HepG2 (cell line): ENCODE results near the gene PLEKHN1. TPM values are rescaled to one million over a fixed set of nuclear protein-coding genes. Genes with fewer than 3 reads are reported as not detected.

Source experiments
- AKAP8 ChIP-seq: sonication (generic); formaldehyde crosslinking; IDR thresholded peaks from 2 replicates; pipeline ENCODE4 v1.5.1; 2020; ENCODE audit warnings: mild to moderate bottlenecking, missing genetic modification reagents
- ARHGAP35 ChIP-seq: sonication (generic); formaldehyde crosslinking; IDR thresholded peaks from 2 replicates; pipeline ENCODE4 v1.9.0; 2022; ENCODE audit warnings: mild to moderate bottlenecking, inconsistent platforms, moderate library complexity, missing genetic modification reagents, borderline replicate concordance
- ATRX ChIP-seq: sonication (generic); formaldehyde crosslinking; IDR thresholded peaks from 2 replicates; pipeline ENCODE4 v1.4.0; 2020; ENCODE audit warnings: missing genetic modification reagents, borderline replicate concordance
- CBFB ChIP-seq: sonication (generic); formaldehyde crosslinking; IDR thresholded peaks from 2 replicates; pipeline ENCODE4 v1.4.0; 2020; ENCODE audit warnings: missing genetic modification reagents
- CBX5 ChIP-seq: sonication (generic); formaldehyde crosslinking; IDR thresholded peaks from 2 replicates; pipeline ENCODE4 v1.4.0; 2020; ENCODE audit warnings: missing genetic modification reagents, borderline replicate concordance
- CC2D1A ChIP-seq: sonication (generic); formaldehyde crosslinking; IDR thresholded peaks from 2 replicates; pipeline ENCODE4 v1.8.1; 2023; ENCODE audit warnings: mild to moderate bottlenecking, missing genetic modification reagents
- GATA4 ChIP-seq: sonication (generic); IDR thresholded peaks from 2 replicates; pipeline ENCODE4 v1.6.1; 2016; ENCODE audit warnings: antibody characterized with exemption, low read depth, borderline replicate concordance
- HIC2 ChIP-seq: sonication (generic); formaldehyde crosslinking; IDR thresholded peaks from 2 replicates; pipeline ENCODE4 v1.9.0; 2022; ENCODE audit warnings: low read depth, missing genetic modification reagents
- LCORL ChIP-seq, 2 experiments: fragments of 450-650 bp in 1 of 2; sonication (generic) in 1 of 2; formaldehyde crosslinking in 1 of 2; IDR thresholded peaks; 2 replicates each; pipeline versions ENCODE4 v1.5.0 to v1.6.1; 2017 to 2020; ENCODE audit warnings: antibody characterized with exemption in 1 of 2, missing genetic modification reagents in 1 of 2
- MNT ChIP-seq: fragments of 450-650 bp; IDR thresholded peaks from 2 replicates; pipeline ENCODE4 v1.6.1; 2016
- PHB2 ChIP-seq: fragments of 450-650 bp; IDR thresholded peaks from 2 replicates; pipeline ENCODE4 v1.6.1; 2018; ENCODE audit not compliant: partially characterized antibody
- POLR2AphosphoS5 ChIP-seq: IDR thresholded peaks from 2 replicates; pipeline ENCODE4 v1.6.1; 2012; ENCODE audit warnings: low read depth, low read length
- PRMT3 ChIP-seq: sonication (generic); formaldehyde crosslinking; IDR thresholded peaks from 2 replicates; pipeline ENCODE4 v1.8.1; 2022; ENCODE audit warnings: low read depth, mild to moderate bottlenecking, moderate library complexity, missing genetic modification reagents, borderline replicate concordance
- SETDB1 ChIP-seq: sonication (generic); formaldehyde crosslinking; IDR thresholded peaks from 2 replicates; pipeline ENCODE4 v1.5.1; 2020; ENCODE audit warnings: missing genetic modification reagents, mild to moderate bottlenecking, borderline replicate concordance
- SMAD9 ChIP-seq: sonication (generic); formaldehyde crosslinking; IDR thresholded peaks from 2 replicates; pipeline ENCODE4 v1.5.1; 2020; ENCODE audit warnings: mild to moderate bottlenecking, missing genetic modification reagents
- TAF1 ChIP-seq: sonication (generic); formaldehyde crosslinking; IDR thresholded peaks from 2 replicates; pipeline ENCODE4 v1.4.0; 2020; ENCODE audit warnings: missing genetic modification reagents
- ZNF580 ChIP-seq: IDR thresholded peaks from 2 replicates; pipeline ENCODE4 v1.6.1; 2016; ENCODE audit warnings: low read depth, borderline replicate concordance
- ZNF619 ChIP-seq: sonication (generic); formaldehyde crosslinking; IDR thresholded peaks from 2 replicates; pipeline ENCODE4 v1.4.0; 2020; ENCODE audit warnings: mild to moderate bottlenecking, missing genetic modification reagents
- ZNF674 ChIP-seq: sonication (generic); formaldehyde crosslinking; IDR thresholded peaks from 2 replicates; pipeline ENCODE4 v1.5.0; 2020; ENCODE audit warnings: low read depth, mild to moderate bottlenecking, missing genetic modification reagents
- ZNF775 ChIP-seq: sonication (generic); formaldehyde crosslinking; IDR thresholded peaks from 2 replicates; pipeline ENCODE4 v1.4.0; 2020; ENCODE audit warnings: missing genetic modification reagents, mild to moderate bottlenecking, moderate library complexity, borderline replicate concordance
- ZSCAN29 ChIP-seq: sonication (generic); formaldehyde crosslinking; conservative IDR thresholded peaks from 2 replicates; pipeline ENCODE4 v1.4.0; 2020; ENCODE audit warnings: mild to moderate bottlenecking, missing genetic modification reagents
- polyA plus RNA-seq, 8 experiments: library from polyadenylated mRNA; depleted of rRNA in 3 of 8; stranded (reverse) in 7 of 8; unstranded in 1 of 8; fragments of >200 nt; fragmentation: Illumina TruSeq in 4 of 8; extraction: Trizol in 4 of 8; gene quantifications; 2 replicates each; pipeline versions ENCODE4 v1.2.1 to v1.2.3, GENCODE V29; 2011 to 2016; ENCODE audit warnings: low read depth in 4 of 8, missing spikeins in 1 of 8, mixed read lengths in 1 of 8; ENCODE audit not compliant: insufficient read depth in 1 of 8
- total RNA-seq, 5 experiments: library from RNA; depleted of rRNA; stranded (reverse); fragments of >200 nt; fragmentation: Illumina TruSeq; extraction: Trizol; gene quantifications; 2 replicates each; pipeline ENCODE4 v1.2.3, GENCODE V29; 2016; ENCODE audit warnings: low read depth in 1 of 5
- TF ChIP-seq, protein P1 (sequence below): sonication (generic); formaldehyde crosslinking; IDR thresholded peaks from 2 replicates; pipeline ENCODE4 v1.8.0; 2022; ENCODE audit warnings: mild to moderate bottlenecking, missing genetic modification reagents

The PLEKHN1 gene
- total and polyA plus RNA-seq, 2 of the 13 experiments (the other 11 are each of a cell fraction or from before 2014, with no cell fraction given) = 0.42 to 0.58 TPM

GRCh38 chr1:1000357-1001056, 34.2 kb downstream of the PLEKHN1 start (continued):
- TF ChIP-seq ZNF775 (CRISPR knock-in tag) (no peak), ZNF674 (CRISPR knock-in tag) (0 out of 2 replicates have a peak, but pooled peaks have one; percentile 75), ZNF580 (CRISPR knock-in tag) (peak; percentile 82; the same call in 1 of the 2 replicates), PHB2 (no peak), CBFB (CRISPR knock-in tag) (peak; percentile 65), ATRX (CRISPR knock-in tag) (no peak), LCORL (IDR thresholded peaks at IDR 0.05) (no peak), LCORL (CRISPR knock-in tag; IDR thresholded peaks at IDR 0.05) (peak; percentile 64; the same call in 1 of the 2 replicates), SETDB1 (CRISPR knock-in tag) (no peak), POLR2AphosphoS5 (peak; percentile 62), ZSCAN29 (no peak; the same call in none of the 2 replicates), PRMT3 (CRISPR knock-in tag) (no peak; the same call in 1 of the 2 replicates), ZNF619 (CRISPR knock-in tag) (0 out of 2 replicates have a peak, but pooled peaks have one; percentile 51), CBX5 (CRISPR knock-in tag) (peak; percentile 37; the same call in 1 of the 2 replicates), ARHGAP35 (CRISPR knock-in tag) (peak; percentile 78), HIC2 (CRISPR knock-in tag) (no peak), AKAP8 (peak; percentile 45; the same call in 1 of the 2 replicates), SMAD9 (CRISPR knock-in tag) (no peak), GATA4 (no peak), MNT (peak; percentile 86), TAF1 (CRISPR knock-in tag) (peak; percentile 82), CC2D1A (CRISPR knock-in tag) (no peak)
- TF ChIP-seq, protein P1, sequence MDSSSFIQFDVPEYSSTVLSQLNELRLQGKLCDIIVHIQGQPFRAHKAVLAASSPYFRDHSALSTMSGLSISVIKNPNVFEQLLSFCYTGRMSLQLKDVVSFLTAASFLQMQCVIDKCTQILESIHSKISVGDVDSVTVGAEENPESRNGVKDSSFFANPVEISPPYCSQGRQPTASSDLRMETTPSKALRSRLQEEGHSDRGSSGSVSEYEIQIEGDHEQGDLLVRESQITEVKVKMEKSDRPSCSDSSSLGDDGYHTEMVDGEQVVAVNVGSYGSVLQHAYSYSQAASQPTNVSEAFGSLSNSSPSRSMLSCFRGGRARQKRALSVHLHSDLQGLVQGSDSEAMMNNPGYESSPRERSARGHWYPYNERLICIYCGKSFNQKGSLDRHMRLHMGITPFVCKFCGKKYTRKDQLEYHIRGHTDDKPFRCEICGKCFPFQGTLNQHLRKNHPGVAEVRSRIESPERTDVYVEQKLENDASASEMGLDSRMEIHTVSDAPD (CRISPR knock-in tag) = peak; percentile 13; the same call in 1 of the 2 replicates
